IMR-90 (cell line): ENCODE measurements around the gene PLD4. TPM values are rescaled to one million over a fixed set of nuclear protein-coding genes. Genes with fewer than 3 reads are reported as not detected.

ENCODE experiments used
- ATAC-seq: fragments of 200-7000 bp; cut with Tn5 transposase; 2 replicates; pipeline ENCODE4 v1.9.1; 2020; ENCODE audit warnings: low read depth, mild to moderate bottlenecking, moderate library complexity
- BruUV-seq: library from RNA; stranded (reverse); fragments of 400-500 nt; replicated peaks from 2 replicates; lab custom pipeline; 2021; lab: Mats Ljungman, UMichigan
- CTCF ChIA-PET: fragments of 300-600 bp; formaldehyde crosslinking; extraction: SDS; loops from one replicate; lab custom pipeline; 2021; ENCODE audit warnings: antibody characterized with exemption; lab: Yijun Ruan, JAX
- POLR2A ChIA-PET: fragments of 300-600 bp; sonication (Branson Sonifier 250); formaldehyde crosslinking; loops from one replicate; lab custom pipeline; 2022; ENCODE audit warnings: antibody characterized with exemption; ENCODE audit not compliant: unreplicated experiment; lab: Charles Lee
- DNase-seq: peaks from one replicate; pipeline ENCODE4 v3.0.0; 2013
- H2AFZ ChIP-seq: replicated peaks from 2 replicates; pipeline ENCODE3; 2013; ENCODE audit warnings: low read length, mild to moderate bottlenecking; ENCODE audit not compliant: poor library complexity
- H2AK5ac ChIP-seq: 2 replicates; pipeline ENCODE4 v1.6.1; 2013; ENCODE audit warnings: low read depth, low read length, inconsistent platforms
- H2AK9ac ChIP-seq: replicated peaks from 2 replicates; pipeline ENCODE3; 2013; ENCODE audit warnings: mild to moderate bottlenecking, low read depth, low read length, moderate library complexity; ENCODE audit not compliant: poor library complexity
- H2BK120ac ChIP-seq: 2 replicates; pipeline ENCODE4 v1.6.1; 2013; ENCODE audit warnings: low read depth, low read length, inconsistent platforms
- H2BK15ac ChIP-seq: 3 replicates; pipeline ENCODE4 v1.6.1; 2013; ENCODE audit warnings: low read depth, low read length, inconsistent platforms
- H2BK20ac ChIP-seq: 2 replicates; pipeline ENCODE4 v1.6.1; 2013; ENCODE audit warnings: low read depth, mild to moderate bottlenecking, inconsistent platforms, low read length, moderate library complexity
- H2BK5ac ChIP-seq: 2 replicates; pipeline ENCODE4 v1.6.1; 2013; ENCODE audit warnings: mild to moderate bottlenecking, low read depth, low read length, inconsistent platforms; ENCODE audit not compliant: poor library complexity, severe bottlenecking
- H3K14ac ChIP-seq: replicated peaks from 2 replicates; pipeline ENCODE4 v1.6.1; 2013; ENCODE audit warnings: low read depth, low read length, inconsistent platforms
- H3K18ac ChIP-seq: 2 replicates; pipeline ENCODE4 v1.6.1; 2013; ENCODE audit warnings: low read depth, low read length, control low read depth
- H3K23ac ChIP-seq: 2 replicates; pipeline ENCODE4 v1.6.1; 2013; ENCODE audit warnings: low read depth, low read length, inconsistent platforms
- H3K27ac ChIP-seq: 2 replicates; pipeline ENCODE4 v1.5.1; 2013; ENCODE audit warnings: mild to moderate bottlenecking, control low read depth, low read length; ENCODE audit not compliant: insufficient read depth
- H3K27me3 ChIP-seq: 2 replicates; pipeline ENCODE4 v1.6.1; 2013; ENCODE audit warnings: low read length; ENCODE audit not compliant: control insufficient read depth, insufficient read depth
- H3K36me3 ChIP-seq: 2 replicates; pipeline ENCODE4 v1.6.1; 2013; ENCODE audit warnings: low read length, mixed read lengths; ENCODE audit not compliant: control insufficient read depth, insufficient read depth
- H3K4ac ChIP-seq: 2 replicates; pipeline ENCODE4 v1.6.1; 2013; ENCODE audit warnings: low read depth, low read length, inconsistent platforms
- H3K4me1 ChIP-seq: 2 replicates; pipeline ENCODE4 v1.6.1; 2013; ENCODE audit warnings: low read length, mixed read lengths; ENCODE audit not compliant: control insufficient read depth, insufficient read depth
- H3K4me2 ChIP-seq: 2 replicates; pipeline ENCODE4 v1.6.1; 2013; ENCODE audit warnings: low read depth, mild to moderate bottlenecking, control low read depth, low read length, moderate library complexity
- H3K4me3 ChIP-seq: 2 replicates; pipeline ENCODE4 v1.5.1; 2013; ENCODE audit warnings: low read depth, mild to moderate bottlenecking, control low read depth, low read length, moderate library complexity; ENCODE audit not compliant: insufficient read depth
- H3K56ac ChIP-seq: 2 replicates; pipeline ENCODE4 v1.6.1; 2013; ENCODE audit warnings: low read length, inconsistent platforms; ENCODE audit not compliant: insufficient read depth; ENCODE audit errors: extremely low read depth
- H3K79me1 ChIP-seq, 2 experiments: 2 replicates each; pipeline ENCODE4 v1.6.1; 2013; ENCODE audit warnings: low read length in 2 of 2, inconsistent platforms in 1 of 2, low read depth in 1 of 2
- H3K9ac ChIP-seq: 2 replicates; pipeline ENCODE4 v1.6.1; 2013; ENCODE audit warnings: low read depth, low read length, control low read depth
- H3K9me1 ChIP-seq: 2 replicates; pipeline ENCODE4 v1.6.1; 2013; ENCODE audit warnings: low read length, inconsistent platforms; ENCODE audit not compliant: insufficient read depth
- H3K9me3 ChIP-seq: 2 replicates; pipeline ENCODE4 v1.6.1; 2013; ENCODE audit warnings: low read length; ENCODE audit not compliant: control insufficient read depth, insufficient read depth
- H4K20me1 ChIP-seq: 2 replicates; pipeline ENCODE4 v1.6.1; 2013; ENCODE audit warnings: low read length, inconsistent platforms; ENCODE audit not compliant: insufficient read depth
- H4K5ac ChIP-seq: 2 replicates; pipeline ENCODE4 v1.6.1; 2013; ENCODE audit warnings: mild to moderate bottlenecking, low read depth, low read length, control low read depth
- H4K8ac ChIP-seq, 2 experiments: 2 replicates each; pipeline ENCODE4 v1.6.1; 2013; ENCODE audit warnings: low read depth in 2 of 2, low read length in 2 of 2, control low read depth in 1 of 2, inconsistent platforms in 1 of 2
- H4K91ac ChIP-seq: 2 replicates; pipeline ENCODE4 v1.6.1; 2013; ENCODE audit warnings: low read depth, low read length, inconsistent platforms; ENCODE audit not compliant: insufficient read depth
- BHLHE40 ChIP-seq: fragments of 150-350 bp; IDR thresholded peaks from 2 replicates; pipeline ENCODE4 v1.6.1; 2016; ENCODE audit warnings: mild to moderate bottlenecking, low read depth, low read length
- CEBPB ChIP-seq: IDR thresholded peaks from 2 replicates; pipeline ENCODE4 v1.6.1; 2012; ENCODE audit warnings: low read depth, low read length, improper control_type of control experiment
- CHD1 ChIP-seq: IDR thresholded peaks from 2 replicates; pipeline ENCODE4 v1.6.1; 2012; ENCODE audit warnings: low read depth, low read length, improper control_type of control experiment
- ELK1 ChIP-seq: fragments of 150-350 bp; IDR thresholded peaks from 2 replicates; pipeline ENCODE4 v1.6.1; 2016; ENCODE audit warnings: low read depth, mild to moderate bottlenecking, low read length, moderate library complexity, borderline replicate concordance
- FOS ChIP-seq: fragments of 150-350 bp; IDR thresholded peaks from 2 replicates; pipeline ENCODE4 v1.6.1; 2016; ENCODE audit warnings: low read depth, low read length
- MAFK ChIP-seq: IDR thresholded peaks from 2 replicates; pipeline ENCODE4 v1.6.1; 2012; ENCODE audit warnings: low read depth, low read length, improper control_type of control experiment
- MAZ ChIP-seq: IDR thresholded peaks from 2 replicates; pipeline ENCODE4 v1.6.1; 2012; ENCODE audit warnings: low read depth, mild to moderate bottlenecking, low read length, improper control_type of control experiment, moderate library complexity, borderline replicate concordance
- MXI1 ChIP-seq: IDR thresholded peaks from 2 replicates; pipeline ENCODE4 v1.6.1; 2012; ENCODE audit warnings: low read depth, mild to moderate bottlenecking, low read length, moderate library complexity, borderline replicate concordance
- NFE2L2 ChIP-seq: fragments of 150-350 bp; IDR thresholded peaks from 2 replicates; pipeline ENCODE4 v1.6.1; 2016; ENCODE audit warnings: low read depth, mild to moderate bottlenecking, low read length
- POLR2A ChIP-seq: IDR thresholded peaks from 2 replicates; pipeline ENCODE4 v1.6.1; 2012; ENCODE audit warnings: mild to moderate bottlenecking, low read depth, low read length
- RAD21 ChIP-seq: IDR thresholded peaks from 2 replicates; pipeline ENCODE4 v1.6.1; 2012; ENCODE audit warnings: low read length, improper control_type of control experiment
- RCOR1 ChIP-seq: IDR thresholded peaks from 2 replicates; pipeline ENCODE4 v1.6.1; 2012; ENCODE audit warnings: mild to moderate bottlenecking, low read length, improper control_type of control experiment; ENCODE audit not compliant: insufficient replicate concordance
- RFX5 ChIP-seq: IDR thresholded peaks from 2 replicates; pipeline ENCODE4 v1.8.0; 2012; ENCODE audit warnings: low read depth, mild to moderate bottlenecking, low read length, moderate library complexity
- SMC3 ChIP-seq: fragments of 150-350 bp; IDR thresholded peaks from 2 replicates; pipeline ENCODE4 v1.6.1; 2016; ENCODE audit warnings: low read depth, mild to moderate bottlenecking, antibody characterized with exemption, low read length, moderate library complexity
- WGBS, 2 experiments: methylation state at CpG; one replicate each; pipeline versions ENCODE4 v1.1.5 to v1.1.7; 2013; ENCODE audit warnings: missing lambda C conversion rate in 2 of 2; ENCODE audit not compliant: insufficient read length in 1 of 2; ENCODE audit errors: extremely low coverage in 2 of 2; 5-methylcytosine and 5-hydroxymethylcytosine counted together
- dilution Hi-C: fragments of 300-500 bp; cut with HindIII; formaldehyde crosslinking; loops from one replicate; pipeline ENCODE4 v1.14.3; 2018; ENCODE audit warnings: low sequenced_read_pairs; ENCODE audit not compliant: unreplicated experiment
- in situ Hi-C: fragments of 300-500 bp; cut with MboI; formaldehyde crosslinking; loops from 3 replicates; pipeline ENCODE4 v1.14.3; 2019; ENCODE audit warnings: low sequenced_read_pairs, inconsistent platforms, mixed read lengths
- intact Hi-C: fragments of 100-400 bp; cut with micrococcal nuclease; formaldehyde crosslinking; loops from 2 replicates; pipeline ENCODE4 v1.10.0; 2022
- polyA plus RNA-seq, 3 experiments: library from polyadenylated mRNA; depleted of rRNA; stranded (reverse); fragments of >200 nt; gene quantifications; 2 replicates each; pipeline ENCODE4 v1.2.3, GENCODE V29; 2012; ENCODE audit warnings: low replicate concordance in 1 of 3
- total RNA-seq: library from RNA; depleted of rRNA; stranded (reverse); fragments of >200 nt; gene quantifications from 2 replicates; pipeline ENCODE4 v1.2.3, GENCODE V29; 2012

PLD4 gene
- total and polyA plus RNA-seq, 2 of the 4 experiments (the other 2 are of a cell fraction) = 0.05 TPM; not detected in 1

DNA sequence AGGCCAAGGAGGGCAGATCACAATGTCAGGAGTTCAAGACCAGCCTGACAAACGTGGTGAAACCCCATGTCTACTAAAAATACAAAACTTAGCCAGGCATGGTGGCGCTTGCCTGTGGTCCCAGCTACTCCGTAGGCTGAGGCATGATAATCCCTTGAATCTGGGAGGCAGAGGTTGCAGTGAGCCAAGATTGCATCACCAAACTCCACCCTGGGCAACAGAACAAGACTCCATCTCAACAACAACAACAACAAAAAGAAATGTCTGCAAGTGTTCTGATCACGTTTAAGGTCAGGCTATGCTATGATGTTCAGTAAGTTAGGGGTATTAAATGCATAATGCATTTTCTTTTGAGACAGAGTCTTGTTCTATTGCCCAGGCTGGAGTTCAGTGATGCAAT is 6.7 kb upstream of the PLD4 start:
- Histone ChIP-seq H3K14ac (no peak overlapping the region), H2BK5ac (no peak overlapping the region), H3K18ac (no peak overlapping the region), H3K4me1 (no peaks in the 10 kb centered on the region), H2BK20ac (no peak overlapping the region), H3K79me1 (no peaks in the 10 kb centered on the region), H2BK120ac (no peak overlapping the region), H4K20me1 (no peaks in the 10 kb centered on the region), H3K4me3 (no peak overlapping the region), H2BK15ac (no peak overlapping the region), H2AFZ (no peak overlapping the region), H3K23ac (no peak overlapping the region), H3K4ac (no peak overlapping the region), H3K27ac (no peak overlapping the region), H4K5ac (no peak overlapping the region), H3K56ac (no peak overlapping the region), H3K9ac (no peak overlapping the region), H4K91ac (no peak overlapping the region), H3K4me2 (no peak overlapping the region), H2AK9ac (no peak overlapping the region), H3K9me1 (no peaks in the 10 kb centered on the region), H2AK5ac (no peak overlapping the region), H3K27me3 (peaks cover 24% of the 10 kb centered on the region), H3K9me3 (no peaks in the 10 kb centered on the region), H3K36me3 (no peaks in the 10 kb centered on the region), H4K8ac (no peak overlapping the region)
- no peak for ATAC-seq
- TF ChIP-seq RAD21 (no peak), ELK1 (no peak), POLR2A (no peak), FOS (no peak), MAFK (no peak), MAZ (no peak), RCOR1 (no peak), CEBPB (no peak), SMC3 (no peak), NFE2L2 (no peak), CHD1 (no peak), RFX5 (no peak), BHLHE40 (no peak), MXI1 (no peak)
- in situ Hi-C loops (no loop called here), dilution Hi-C loops (no loop called here), intact Hi-C loops (no loop called here)
- 0% methylated on average over 1 of the region's 4 CpGs; no CpG with 5 or more reads in 1 of the 2 experiments for WGBS, 2 experiments
- no TSS peak for BruUV-seq
- ChIA-PET CTCF (interaction anchor here (0.9 kb wide), 1 partner anchor 19 kb away, joined by 7 read pairs; no protein-coding TSS in a partner anchor), POLR2A (no interaction called here)
- DNase-seq = no peak
